GM23248 (cell line): ENCODE results near the gene KIAA1958. TPM values are rescaled to one million over a fixed set of nuclear protein-coding genes. Genes with fewer than 3 reads are reported as not detected.

Source experiments
- DNase-seq: peaks from one replicate; pipeline ENCODE4 v3.0.0-alpha.2; 2015
- H2AFZ ChIP-seq: fragments of 200-600 bp; sonication (generic); 2 replicates; pipeline ENCODE4 v1.6.1; 2016; ENCODE audit warnings: antibody characterized with exemption
- H3F3A ChIP-seq: fragments of 200-600 bp; sonication (generic); 2 replicates; pipeline ENCODE4 v1.6.1; 2016; ENCODE audit warnings: mild to moderate bottlenecking, antibody characterized with exemption, mixed run types; ENCODE audit not compliant: insufficient read depth
- H3K27ac ChIP-seq: fragments of 200-600 bp; sonication (generic); 2 replicates; pipeline ENCODE4 v1.5.1; 2016; ENCODE audit warnings: mild to moderate bottlenecking
- H3K27me3 ChIP-seq: fragments of 200-600 bp; sonication (generic); replicated peaks from 2 replicates; pipeline ENCODE4 v1.6.1; 2016; ENCODE audit warnings: mild to moderate bottlenecking; ENCODE audit not compliant: insufficient read depth
- H3K36me3 ChIP-seq: fragments of 200-600 bp; sonication (generic); 2 replicates; pipeline ENCODE4 v1.6.1; 2016; ENCODE audit warnings: low read depth, mild to moderate bottlenecking
- H3K4me1 ChIP-seq: fragments of 200-600 bp; sonication (generic); 2 replicates; pipeline ENCODE4 v1.6.1; 2016; ENCODE audit warnings: mild to moderate bottlenecking; ENCODE audit not compliant: insufficient read depth
- H3K4me2 ChIP-seq: fragments of 200-600 bp; sonication (generic); one replicate; pipeline ENCODE4 v1.6.1; 2016; ENCODE audit warnings: mild to moderate bottlenecking; ENCODE audit not compliant: unreplicated experiment
- H3K4me3 ChIP-seq: fragments of 200-600 bp; sonication (generic); 2 replicates; pipeline ENCODE4 v1.5.1; 2016; ENCODE audit warnings: mild to moderate bottlenecking
- H3K79me2 ChIP-seq: fragments of 200-600 bp; sonication (generic); 2 replicates; pipeline ENCODE4 v1.6.1; 2016; ENCODE audit warnings: mild to moderate bottlenecking; ENCODE audit not compliant: insufficient read depth
- H3K9ac ChIP-seq: fragments of 200-600 bp; sonication (generic); 2 replicates; pipeline ENCODE4 v1.6.1; 2016; ENCODE audit warnings: mild to moderate bottlenecking
- H3K9me2 ChIP-seq: fragments of 200-600 bp; sonication (generic); 2 replicates; pipeline ENCODE4 v1.6.1; 2016; ENCODE audit warnings: mixed run types, mild to moderate bottlenecking, moderate library complexity; ENCODE audit not compliant: insufficient read depth
- H3K9me3 ChIP-seq: fragments of 200-600 bp; sonication (generic); one replicate; pipeline ENCODE4 v1.6.1; 2017; ENCODE audit warnings: low read depth
- H4K20me1 ChIP-seq: fragments of 200-600 bp; sonication (generic); 2 replicates; pipeline ENCODE4 v1.6.0; 2016; ENCODE audit not compliant: insufficient read depth
- EZH2 ChIP-seq: fragments of 200-600 bp; sonication (generic); IDR thresholded peaks from 2 replicates; pipeline ENCODE4 v1.6.1; 2018; ENCODE audit warnings: antibody characterized with exemption, mild to moderate bottlenecking; ENCODE audit not compliant: insufficient read depth, poor library complexity, severe bottlenecking
- EZH2phosphoT487 ChIP-seq: fragments of 200-600 bp; sonication (generic); IDR thresholded peaks from 2 replicates; pipeline ENCODE4 v1.6.1; 2018; ENCODE audit warnings: antibody characterized with exemption, moderate library complexity, mild to moderate bottlenecking, low read depth; ENCODE audit not compliant: insufficient read depth
- WGBS, 2 experiments: methylation state at CpG; one replicate each; pipeline ENCODE4 v1.1.6; 2015 to 2017; ENCODE audit warnings: low lambda C conversion rate in 2 of 2, low coverage in 1 of 2; ENCODE audit errors: missing lambda C conversion rate in 2 of 2; 5-methylcytosine and 5-hydroxymethylcytosine counted together
- in situ Hi-C: fragments of 300-500 bp; cut with MboI; formaldehyde crosslinking; loops from 2 replicates; pipeline ENCODE4 v1.15.0; 2020
- polyA plus RNA-seq: library from polyadenylated mRNA; unstranded; fragments of >200 nt; fragmentation: Nextera tagmentation; extraction: Ambion mirVana; gene quantifications from 2 replicates; pipeline ENCODE4 v1.2.1, GENCODE V29; 2016
- total RNA-seq: library from RNA; depleted of rRNA; stranded (reverse); fragments of >200 nt; shearing (Covaris generic); gene quantifications from 2 replicates; pipeline ENCODE4 v1.2.3, GENCODE V29; 2014

KIAA1958 gene
- total and polyA plus RNA-seq, 2 experiments from 2014 or later: 7.7 to 7.8 TPM

- Histone ChIP-seq H3K9ac (peak overlapping the region; percentile 48), H3K4me3 (peak overlapping the region; percentile 15; the same call in 1 of the 2 replicates), H3K27ac (peak overlapping the region; percentile 70), H2AFZ (0 out of 2 replicates have a peak overlapping the region, but pooled peaks have one; percentile 6), H3F3A (peaks cover 49% of the 10 kb centered on the region), H3K36me3 (no peaks in the 10 kb centered on the region), H3K79me2 (peaks cover 68% of the 10 kb centered on the region), H4K20me1 (no peaks in the 10 kb centered on the region), H3K4me1 (peaks cover 71% of the 10 kb centered on the region), H3K27me3 (no peaks in the 10 kb centered on the region), H3K9me2 (no peaks in the 10 kb centered on the region; the same call in 1 of the 2 replicates), H3K9me3 (no peaks in the 10 kb centered on the region), H3K4me2 (peak overlapping the region; percentile 55)
- in situ Hi-C loops: no loop called here
- 54 to 56% methylated on average over 9 of the region's 9 CpGs for WGBS, 2 experiments
- TF ChIP-seq EZH2 (no peak), EZH2phosphoT487 (no peak)
- peak; percentile 81 for DNase-seq
Measured at GRCh38 chr9:112552229-112553056, 65.8 kb downstream of the KIAA1958 start.

- H4K20me1 ChIP-seq: no peaks in the 10 kb centered on the region
- WGBS, 2 experiments: 96 to 98% methylated on average over 2 of the region's 2 CpGs
- no peaks in the 10 kb centered on the region for H3K36me3 ChIP-seq
- no peak overlapping the region for H2AFZ ChIP-seq
- no peaks in the 10 kb centered on the region for H3K27me3 ChIP-seq
- no peaks in the 10 kb centered on the region; the same call in 1 of the 2 replicates for H3K9me2 ChIP-seq
- peaks cover 80% of the 10 kb centered on the region for H3K4me1 ChIP-seq
- H3K27ac ChIP-seq: peak overlapping the region; percentile 70
- in situ Hi-C loops: no loop called here
- H3K9ac ChIP-seq: no peak overlapping the region
- no peak for TF ChIP-seq EZH2
- no peak for TF ChIP-seq EZH2phosphoT487
- H3K9me3 ChIP-seq: no peaks in the 10 kb centered on the region
- no peak overlapping the region for H3K4me2 ChIP-seq
- H3K79me2 ChIP-seq: peaks cover 59% of the 10 kb centered on the region
- H3K4me3 ChIP-seq: no peak overlapping the region
- peaks cover 58% of the 10 kb centered on the region for H3F3A ChIP-seq
- no peak for DNase-seq
Measured at GRCh38 chr9:112553256-112553826, 66.7 kb downstream of the KIAA1958 start.

GRCh38 chr9:112554516-112554915 is 67.9 kb downstream of the KIAA1958 start:
- no peaks in the 10 kb centered on the region for H3K27me3 ChIP-seq
- peak; percentile 78 for DNase-seq
- no peak overlapping the region for H3K4me3 ChIP-seq
- peak overlapping the region; percentile 18 for H3K4me2 ChIP-seq
- no peak overlapping the region for H2AFZ ChIP-seq
- peaks cover 47% of the 10 kb centered on the region for H3K79me2 ChIP-seq
- H3K27ac ChIP-seq: peak overlapping the region; percentile 66
- H3F3A ChIP-seq: peaks cover 70% of the 10 kb centered on the region
- peaks cover 81% of the 10 kb centered on the region for H3K4me1 ChIP-seq
- no peaks in the 10 kb centered on the region for H3K36me3 ChIP-seq
- 4 to 8% methylated on average over 1 of the region's 1 CpG for WGBS, 2 experiments
- no peaks in the 10 kb centered on the region; the same call in 1 of the 2 replicates for H3K9me2 ChIP-seq
- no peak for TF ChIP-seq EZH2phosphoT487
- TF ChIP-seq EZH2: no peak
- H3K9ac ChIP-seq: 0 out of 2 replicates have a peak overlapping the region, but pooled peaks have one; percentile 26
- H3K9me3 ChIP-seq: no peaks in the 10 kb centered on the region
- no peaks in the 10 kb centered on the region for H4K20me1 ChIP-seq
- in situ Hi-C loops: no loop called here

- Histone ChIP-seq H3F3A (peaks cover 76% of the 10 kb centered on the region), H3K4me2 (peak overlapping the region; percentile 18), H3K27me3 (no peaks in the 10 kb centered on the region), H3K36me3 (no peaks in the 10 kb centered on the region), H4K20me1 (no peaks in the 10 kb centered on the region), H3K9me2 (no peaks in the 10 kb centered on the region), H3K79me2 (peaks cover 41% of the 10 kb centered on the region), H3K9me3 (no peaks in the 10 kb centered on the region), H3K9ac (0 out of 2 replicates have a peak overlapping the region, but pooled peaks have one; percentile 26), H2AFZ (no peak overlapping the region), H3K27ac (peak overlapping the region; percentile 66), H3K4me3 (no peak overlapping the region), H3K4me1 (peaks cover 88% of the 10 kb centered on the region)
- TF ChIP-seq EZH2: no peak
- TF ChIP-seq EZH2phosphoT487: no peak
- 96 to 98% methylated on average over 3 of the region's 3 CpGs for WGBS, 2 experiments
- in situ Hi-C loops: no loop called here
- no peak for DNase-seq
Measured at GRCh38 chr9:112555101-112555643, 68.5 kb downstream of the KIAA1958 start.
